Caco-2 (cell line): ENCODE data around the gene MTM1. TPM values are rescaled to one million over a fixed set of nuclear protein-coding genes. Genes with fewer than 3 reads are reported as not detected.

Source experiments
- BruUV-seq: library from RNA; stranded (reverse); fragments of 400-500 nt; replicated peaks from 2 replicates; lab custom pipeline; 2021; lab: Mats Ljungman, UMichigan
- CTCF ChIA-PET: fragments of 300-600 bp; sonication (Branson Sonifier 250); formaldehyde crosslinking; loops from one replicate; lab custom pipeline; 2022; ENCODE audit warnings: antibody characterized with exemption; lab: Charles Lee
- POLR2A ChIA-PET: fragments of 300-600 bp; sonication (Branson Sonifier 250); formaldehyde crosslinking; loops from one replicate; lab custom pipeline; 2022; ENCODE audit warnings: antibody characterized with exemption; lab: Charles Lee
- DNase-seq, 2 experiments: peaks; one replicate each; pipeline versions ENCODE4 v3.0.0 to v3.0.0-alpha.2; 2020 to 2022
- H3K27me3 ChIP-seq: replicated peaks from 2 replicates; pipeline ENCODE4 v1.6.0; 2011; ENCODE audit warnings: low read length; ENCODE audit not compliant: control insufficient read depth, insufficient read depth
- H3K36me3 ChIP-seq: 2 replicates; pipeline ENCODE4 v1.5.1; 2011; ENCODE audit warnings: low read length; ENCODE audit not compliant: control insufficient read depth, insufficient read depth
- H3K4me1 ChIP-seq: fragments of 250-450 bp; sonication (Bioruptor Pico); 2 replicates; pipeline ENCODE4 v1.5.1; 2020; ENCODE audit warnings: mild to moderate bottlenecking
- H3K4me3 ChIP-seq: 2 replicates; pipeline ENCODE4 v1.5.1; 2011; ENCODE audit warnings: low read depth, mild to moderate bottlenecking, control low read depth, low read length
- H3K9me3 ChIP-seq: fragments of 250-450 bp; sonication (Bioruptor Pico); 2 replicates; pipeline ENCODE4 v1.5.1; 2020; ENCODE audit warnings: mild to moderate bottlenecking, moderate library complexity
- H3K27ac Mint-ChIP-seq: one replicate; pipeline ENCODE4 v1.8.0; 2022; ENCODE audit warnings: mixed read lengths; ENCODE audit not compliant: unreplicated experiment
- H3K27me3 Mint-ChIP-seq: one replicate; pipeline ENCODE4 v1.8.0; 2022; ENCODE audit warnings: mixed read lengths; ENCODE audit not compliant: insufficient read depth, unreplicated experiment
- H3K36me3 Mint-ChIP-seq: one replicate; pipeline ENCODE4 v1.8.0; 2022; ENCODE audit warnings: mild to moderate bottlenecking, mixed read lengths; ENCODE audit not compliant: insufficient read depth, unreplicated experiment
- H3K4me1 Mint-ChIP-seq: one replicate; pipeline ENCODE4 v1.8.0; 2022; ENCODE audit warnings: low read depth, mixed read lengths; ENCODE audit not compliant: unreplicated experiment
- H3K4me3 Mint-ChIP-seq: one replicate; pipeline ENCODE4 v1.8.0; 2022; ENCODE audit warnings: mild to moderate bottlenecking, moderate library complexity, mixed read lengths; ENCODE audit not compliant: unreplicated experiment
- H3K9me3 Mint-ChIP-seq: one replicate; pipeline ENCODE4 v1.8.0; 2022; ENCODE audit warnings: mixed read lengths; ENCODE audit not compliant: unreplicated experiment
- CTCF ChIP-seq, 2 experiments: fragments of 200-600 bp in 1 of 2; IDR thresholded peaks; 1 replicate in 1 of 2; 2 replicates in 1 of 2; pipeline versions ENCODE4 v1.5.1 to v1.8.0; 2011 to 2022; ENCODE audit warnings: antibody characterized with exemption in 1 of 2, control low read depth in 1 of 2, inconsistent platforms in 1 of 2, low read depth in 1 of 2, low read length in 1 of 2, mild to moderate bottlenecking in 1 of 2, moderate library complexity in 1 of 2; ENCODE audit not compliant: insufficient read depth in 1 of 2, severe bottlenecking in 1 of 2, unreplicated experiment in 1 of 2
- intact Hi-C: fragments of 100-400 bp; cut with micrococcal nuclease; formaldehyde crosslinking; loops from one replicate; pipeline ENCODE4 v1.10.0; 2022; ENCODE audit not compliant: unreplicated experiment
- total RNA-seq: library from RNA; stranded (reverse); gene quantifications from 2 replicates; pipeline ENCODE4 v1.2.3, GENCODE V29; 2022

The MTM1 gene
- total RNA-seq, 1 experiment from 2014 or later: 9.7 TPM

GRCh38 chrX:150697641-150698040, 129.2 kb downstream of the MTM1 start:
- intact Hi-C loops: no loop called here
- no peak for TF ChIP-seq CTCF (IDR thresholded peaks at IDR 0.05; ENCODE audit: insufficient read depth in 1 of 2, low read depth in 1 of 2, low read length in 1 of 2, severe bottlenecking in 1 of 2, unreplicated experiment in 1 of 2)

GRCh38 chrX:150698981-150699380, 130.6 kb downstream of the MTM1 start:
- Mint-ChIP-seq H3K27ac (no peak overlapping the region), H3K4me1 (peaks cover 8% of the 10 kb centered on the region), H3K36me3 (peaks cover 10% of the 10 kb centered on the region), H3K4me3 (no peak overlapping the region), H3K9me3 (no peaks in the 10 kb centered on the region), H3K27me3 (no peaks in the 10 kb centered on the region)
- Histone ChIP-seq H3K27me3 (no peaks in the 10 kb centered on the region), H3K9me3 (no peaks in the 10 kb centered on the region), H3K36me3 (no peaks in the 10 kb centered on the region), H3K4me1 (0 out of 2 replicates have a peak, but pooled peaks cover 5% of the 10 kb centered on the region), H3K4me3 (no peak overlapping the region)
- BruUV-seq: no TSS peak
- CTCF ChIA-PET: no interaction called here
- DNase-seq: no peak
- POLR2A ChIA-PET: no interaction called here
- no peak for TF ChIP-seq CTCF (IDR thresholded peaks at IDR 0.05; ENCODE audit: insufficient read depth in 1 of 2, low read depth in 1 of 2, low read length in 1 of 2, severe bottlenecking in 1 of 2, unreplicated experiment in 1 of 2)
- intact Hi-C loops: no loop called here

More at GRCh38 chrX:150697641-150698040, 129.2 kb downstream of the MTM1 start:
- H3K27ac Mint-ChIP-seq: no peak overlapping the region
- no peaks in the 10 kb centered on the region for H3K36me3 ChIP-seq
- no peaks in the 10 kb centered on the region for H3K27me3 ChIP-seq
- ChIA-PET CTCF (no interaction called here), POLR2A (no interaction called here)
- peaks cover 10% of the 10 kb centered on the region for H3K36me3 Mint-ChIP-seq
- 0 out of 2 replicates have a peak, but pooled peaks cover 5% of the 10 kb centered on the region for H3K4me1 ChIP-seq
- no peaks in the 10 kb centered on the region for H3K9me3 Mint-ChIP-seq
- no TSS peak for BruUV-seq
- no peaks in the 10 kb centered on the region for H3K27me3 Mint-ChIP-seq
- no peak for DNase-seq
- no peak overlapping the region for H3K4me3 ChIP-seq
- H3K9me3 ChIP-seq: no peaks in the 10 kb centered on the region
- no peak overlapping the region for H3K4me3 Mint-ChIP-seq
- H3K4me1 Mint-ChIP-seq: peaks cover 8% of the 10 kb centered on the region

GRCh38 chrX:150700107-150700506, 131.7 kb downstream of the MTM1 start:
- H3K27ac Mint-ChIP-seq: no peak overlapping the region
- intact Hi-C loops: no loop called here

More at GRCh38 chrX:150700107-150700506, 131.7 kb downstream of the MTM1 start:
- Mint-ChIP-seq H3K4me3 (no peak overlapping the region), H3K27me3 (no peaks in the 10 kb centered on the region), H3K4me1 (peaks cover 3% of the 10 kb centered on the region), H3K9me3 (no peaks in the 10 kb centered on the region), H3K36me3 (peaks cover 9% of the 10 kb centered on the region)
- Histone ChIP-seq H3K4me1 (no peaks in the 10 kb centered on the region), H3K36me3 (no peaks in the 10 kb centered on the region), H3K4me3 (no peak overlapping the region), H3K9me3 (no peaks in the 10 kb centered on the region), H3K27me3 (no peaks in the 10 kb centered on the region)
- POLR2A ChIA-PET: no interaction called here
- BruUV-seq: no TSS peak
- CTCF ChIA-PET: no interaction called here
- TF ChIP-seq CTCF (IDR thresholded peaks at IDR 0.05; ENCODE audit: insufficient read depth in 1 of 2, low read depth in 1 of 2, low read length in 1 of 2, severe bottlenecking in 1 of 2, unreplicated experiment in 1 of 2): no peak
- DNase-seq: no peak
